Endothelial cell (in vitro differentiated cells): ENCODE measurements around the gene NOXO1. TPM values are rescaled to one million over a fixed set of nuclear protein-coding genes. Genes with fewer than 3 reads are reported as not detected.

ENCODE experiments used
- DNase-seq: peaks from one replicate; pipeline ENCODE4 v3.0.0; 2021; ENCODE audit warnings: low spot score
- H3K27ac Mint-ChIP-seq: one replicate; pipeline ENCODE4 v1.8.0; 2021; ENCODE audit warnings: mixed read lengths, inconsistent platforms; ENCODE audit not compliant: unreplicated experiment
- H3K27me3 Mint-ChIP-seq: one replicate; pipeline ENCODE4 v1.8.0; 2021; ENCODE audit warnings: mild to moderate bottlenecking, moderate library complexity, mixed read lengths, inconsistent platforms; ENCODE audit not compliant: unreplicated experiment
- H3K36me3 Mint-ChIP-seq: one replicate; pipeline ENCODE4 v1.8.0; 2021; ENCODE audit warnings: mild to moderate bottlenecking, low read depth, mixed read lengths, inconsistent platforms; ENCODE audit not compliant: unreplicated experiment
- H3K4me1 Mint-ChIP-seq: one replicate; pipeline ENCODE4 v1.8.0; 2021; ENCODE audit warnings: mild to moderate bottlenecking, mixed read lengths, inconsistent platforms; ENCODE audit not compliant: unreplicated experiment
- H3K4me3 Mint-ChIP-seq: one replicate; pipeline ENCODE4 v1.8.0; 2021; ENCODE audit warnings: mild to moderate bottlenecking, mixed read lengths, inconsistent platforms; ENCODE audit not compliant: unreplicated experiment
- H3K9me3 Mint-ChIP-seq: one replicate; pipeline ENCODE4 v1.8.0; 2021; ENCODE audit warnings: mixed read lengths, inconsistent platforms; ENCODE audit not compliant: unreplicated experiment
- CTCF ChIP-seq: fragments of 200-600 bp; sonication (generic); IDR thresholded peaks from one replicate; pipeline ENCODE4 v1.5.0; 2021; ENCODE audit warnings: antibody characterized with exemption; ENCODE audit not compliant: unreplicated experiment
- total RNA-seq: library from RNA; stranded (reverse); fragmentation: NEBNext Ultra II Directional; extraction: Animal tissue kit (Norgen Biotek cat#: 25700); gene quantifications from one replicate; pipeline ENCODE4 v1.2.1, GENCODE V29; 2021; ENCODE audit not compliant: unreplicated experiment

The NOXO1 gene
- total RNA-seq, 1 donor from 2014 or later = 0.23 TPM

GRCh38 chr16:1997494-1998359 lies 16.5 kb upstream of the NOXO1 start:
- peaks cover 9% of the 10 kb centered on the region for H3K36me3 Mint-ChIP-seq
- H3K27me3 Mint-ChIP-seq = peaks cover 9% of the 10 kb centered on the region
- H3K9me3 Mint-ChIP-seq = no peaks in the 10 kb centered on the region
- H3K27ac Mint-ChIP-seq = no peak overlapping the region
- H3K4me3 Mint-ChIP-seq = peak overlapping the region; percentile 49
- no peak for DNase-seq
- TF ChIP-seq CTCF = no peak
- H3K4me1 Mint-ChIP-seq = no peaks in the 10 kb centered on the region

GRCh38 chr16:1993731-1994131 lies 12.5 kb upstream of the NOXO1 start:
- Mint-ChIP-seq H3K4me3 (peak overlapping the region; percentile 31), H3K36me3 (peaks cover 9% of the 10 kb centered on the region), H3K4me1 (peaks cover 4% of the 10 kb centered on the region), H3K27me3 (peaks cover 13% of the 10 kb centered on the region), H3K27ac (peak overlapping the region; percentile 64), H3K9me3 (no peaks in the 10 kb centered on the region)
- no peak for DNase-seq
- no peak for TF ChIP-seq CTCF

GRCh38 chr16:1992704-1993317 lies 11.5 kb upstream of the NOXO1 start:
- peaks cover 20% of the 10 kb centered on the region for H3K27me3 Mint-ChIP-seq
- no peak for DNase-seq
- H3K9me3 Mint-ChIP-seq = no peaks in the 10 kb centered on the region
- no peak for TF ChIP-seq CTCF
- H3K36me3 Mint-ChIP-seq = peaks cover 9% of the 10 kb centered on the region
- no peak overlapping the region for H3K27ac Mint-ChIP-seq
- peaks cover 4% of the 10 kb centered on the region for H3K4me1 Mint-ChIP-seq
- H3K4me3 Mint-ChIP-seq = no peak overlapping the region

- peak; percentile 94 for DNase-seq
- Mint-ChIP-seq H3K9me3 (no peaks in the 10 kb centered on the region), H3K27ac (no peak overlapping the region), H3K4me3 (no peak overlapping the region), H3K36me3 (peaks cover 5% of the 10 kb centered on the region), H3K4me1 (peaks cover 4% of the 10 kb centered on the region), H3K27me3 (peaks cover 20% of the 10 kb centered on the region)
- no peak for TF ChIP-seq CTCF
Observed at GRCh38 chr16:1991948-1992703, 10.9 kb upstream of the NOXO1 start.
